ENCODE results near the gene PLCG2. TPM values are rescaled to one million over a fixed set of nuclear protein-coding genes. Genes with fewer than 3 reads are reported as not detected.
"Not testable (repeated sequence)": the region's sequence is repeated elsewhere in the genome, so short reads cannot be mapped to it uniquely, and the experiment has no call there.

The PLCG2 gene
- total RNA-seq, 2 experiments from 2014 or later, result 10.1 to 11.1 TPM

DNA sequence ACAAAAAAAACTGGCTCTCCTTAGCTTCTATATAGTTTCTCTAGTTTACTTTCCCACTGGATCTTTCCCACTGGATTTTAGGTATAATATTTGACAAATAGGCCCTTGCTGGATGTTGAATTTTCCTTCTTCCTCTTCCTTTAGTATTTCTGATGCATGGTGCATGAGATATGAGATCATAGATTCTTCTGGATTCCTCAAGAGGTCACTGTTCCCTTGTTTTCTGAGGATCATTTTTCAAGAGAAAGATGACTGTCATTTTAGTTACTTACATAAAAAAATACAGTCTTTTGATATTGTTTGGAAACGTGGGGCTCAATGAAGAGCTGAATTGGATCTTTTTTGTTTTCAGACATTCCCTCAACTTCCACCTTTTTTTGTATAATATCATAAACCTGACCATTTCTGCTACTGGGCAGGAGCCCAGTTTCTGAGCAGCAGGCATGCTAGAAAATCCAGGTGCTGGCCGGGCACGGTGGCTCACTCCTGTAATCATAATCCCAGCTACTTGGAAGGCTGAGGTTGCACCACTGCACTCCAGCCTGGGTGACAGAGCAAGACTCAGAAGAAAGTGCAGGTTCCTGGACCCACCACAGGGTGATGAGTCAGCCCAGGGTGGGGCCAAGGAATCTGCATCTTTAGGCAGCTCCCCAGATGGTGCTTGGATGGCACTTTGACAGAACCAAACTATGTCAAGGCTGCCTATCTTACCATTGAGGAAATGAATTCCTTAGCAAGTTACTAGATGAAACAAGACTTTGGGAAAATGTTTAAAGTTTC lies 161.9 kb downstream of the PLCG2 start:
- Mint-ChIP-seq H3K36me3 (ENCODE audit: low read depth) (no peaks in the 10 kb centered on the region), H3K27ac (no peak overlapping the region), H3K27me3 (ENCODE audit: low read depth) (no peaks in the 10 kb centered on the region), H3K9me3 (ENCODE audit: insufficient read depth) (no peaks in the 10 kb centered on the region), H3K4me3 (no peak overlapping the region), H3K4me1 (ENCODE audit: low read depth) (peaks cover 2% of the 10 kb centered on the region)
- POLR2A ChIA-PET, result no interaction called here
- CTCF ChIA-PET, result interaction anchor here (0.8 to 3.9 kb wide), 5 partner anchors 10 to 296 kb away, joined by 3 to 28 read pairs (median 4); no protein-coding TSS in a partner anchor
- DNase-seq (no peak), ATAC-seq (no peak)

DNA sequence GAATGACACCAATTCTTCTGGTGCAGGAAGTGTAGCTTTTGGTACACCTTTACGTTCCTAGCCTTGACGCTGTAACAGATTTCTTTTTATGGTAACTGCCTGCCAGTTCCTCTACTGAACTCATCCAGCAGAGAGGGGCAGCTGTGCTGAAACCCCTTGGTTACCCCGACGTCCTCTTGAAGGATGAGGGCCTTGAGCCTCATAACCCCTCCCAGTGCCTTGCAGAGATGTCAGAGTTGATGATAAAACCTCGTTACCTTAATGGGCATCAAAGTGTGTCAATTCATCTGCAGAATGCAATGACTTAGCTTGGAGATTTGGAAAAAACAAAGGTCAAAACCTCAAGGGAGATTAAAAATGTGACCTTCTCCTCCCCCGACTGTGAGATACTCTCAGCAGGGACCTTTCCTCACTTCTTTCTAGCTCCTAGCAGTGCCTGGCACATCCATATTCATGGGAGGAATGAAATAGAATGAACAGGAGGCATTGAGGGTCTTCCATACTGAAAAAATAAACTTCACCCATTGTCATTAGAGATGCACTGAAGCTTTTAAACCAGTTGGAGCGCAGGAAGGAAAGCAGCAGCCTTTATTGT lies 163.0 kb downstream of the PLCG2 start:
- ChIA-PET CTCF (interaction anchor here (1.6 to 3.9 kb wide), 2 partner anchors 289 to 321 kb away, joined by 5 to 28 read pairs; no protein-coding TSS in a partner anchor), POLR2A (no interaction called here)
- Mint-ChIP-seq H3K4me1 (ENCODE audit: low read depth) (peaks cover 2% of the 10 kb centered on the region), H3K4me3 (no peak overlapping the region), H3K27me3 (ENCODE audit: low read depth) (no peaks in the 10 kb centered on the region), H3K36me3 (ENCODE audit: low read depth) (no peaks in the 10 kb centered on the region), H3K27ac (no peak overlapping the region), H3K9me3 (ENCODE audit: insufficient read depth) (no peaks in the 10 kb centered on the region)
- DNase-seq (no peak), ATAC-seq (no peak)

DNA sequence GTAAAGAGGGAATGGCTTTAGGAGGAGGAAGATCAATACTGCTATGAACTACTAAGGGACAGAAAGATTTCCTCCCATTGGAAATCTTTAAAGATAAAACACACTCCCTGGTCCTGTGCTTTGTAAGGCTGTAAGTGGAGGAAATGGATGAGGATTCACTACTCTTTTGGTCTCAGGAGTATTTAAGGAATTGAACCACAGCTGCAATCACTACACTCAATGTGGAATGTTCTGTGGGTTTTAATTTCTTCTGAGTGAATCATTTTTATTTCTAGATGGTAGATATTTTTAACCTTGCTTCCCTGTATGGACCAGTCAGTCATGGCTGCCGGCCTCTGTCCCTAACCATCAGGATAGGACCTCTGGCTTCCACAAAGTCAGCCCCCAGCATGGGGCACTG lies 166.6 kb downstream of the PLCG2 start:
- no peak for DNase-seq
- H3K36me3 Mint-ChIP-seq (ENCODE audit: low read depth), result no peaks in the 10 kb centered on the region
- no peak for ATAC-seq
- CTCF ChIA-PET, result interaction anchor here (1.0 kb wide), 1 partner anchor 284 kb away, joined by 3 read pairs; no protein-coding TSS in a partner anchor
- H3K4me3 Mint-ChIP-seq, result no peak overlapping the region
- POLR2A ChIA-PET, result no interaction called here
- H3K4me1 Mint-ChIP-seq (ENCODE audit: low read depth), result peaks cover 2% of the 10 kb centered on the region
- no peaks in the 10 kb centered on the region for H3K9me3 Mint-ChIP-seq (ENCODE audit: insufficient read depth)
- no peaks in the 10 kb centered on the region for H3K27me3 Mint-ChIP-seq (ENCODE audit: low read depth)
- H3K27ac Mint-ChIP-seq, result no peak overlapping the region

DNA sequence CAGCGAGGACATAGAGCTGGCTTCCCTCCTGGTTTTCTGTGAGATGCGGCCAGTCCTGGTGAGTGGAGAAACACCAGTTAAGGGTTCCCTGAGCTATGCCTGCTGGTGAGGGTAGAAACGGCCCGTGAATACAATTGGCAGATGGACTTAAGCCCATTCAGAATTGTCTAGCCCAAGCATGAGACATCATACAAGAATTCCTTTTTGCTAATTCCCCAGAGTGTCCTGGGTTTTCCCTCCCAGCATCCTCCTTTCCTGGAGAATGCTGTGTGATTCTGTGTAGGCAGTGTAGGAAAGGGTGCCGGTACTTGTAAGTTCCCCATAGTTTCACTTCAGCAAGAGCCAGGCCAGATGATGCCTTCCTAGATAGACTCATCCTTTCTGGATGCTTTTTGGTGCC lies 167.1 kb downstream of the PLCG2 start:
- no peaks in the 10 kb centered on the region for H3K4me1 Mint-ChIP-seq (ENCODE audit: low read depth)
- no peaks in the 10 kb centered on the region for H3K27me3 Mint-ChIP-seq (ENCODE audit: low read depth)
- CTCF ChIA-PET, result interaction anchor here (1.0 kb wide), 1 partner anchor 284 kb away, joined by 3 read pairs; no protein-coding TSS in a partner anchor
- H3K9me3 Mint-ChIP-seq (ENCODE audit: insufficient read depth), result peaks cover 3% of the 10 kb centered on the region
- H3K4me3 Mint-ChIP-seq, result no peak overlapping the region
- no peak for DNase-seq
- no peak overlapping the region for H3K27ac Mint-ChIP-seq
- no peak for ATAC-seq
- POLR2A ChIA-PET, result no interaction called here
- no peaks in the 10 kb centered on the region for H3K36me3 Mint-ChIP-seq (ENCODE audit: low read depth)

DNA sequence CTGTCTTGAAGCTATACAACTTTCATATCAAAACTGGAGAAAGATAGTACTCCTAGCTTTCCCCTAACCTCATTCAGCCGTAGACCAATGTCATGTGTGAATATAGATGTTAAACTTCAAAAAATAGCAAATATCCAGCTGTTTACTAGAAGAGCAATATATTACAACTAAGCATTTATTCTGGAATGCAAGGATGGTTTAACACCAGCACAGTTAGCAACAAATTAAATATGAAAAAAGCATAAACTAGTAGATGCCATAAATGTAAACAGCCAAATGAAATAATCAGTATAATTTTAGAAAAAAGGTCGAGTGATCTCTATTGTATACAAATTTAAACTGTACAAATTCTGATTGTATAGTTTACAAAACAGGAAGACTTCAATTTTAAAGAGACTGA lies 172.5 kb downstream of the PLCG2 start:
- peaks cover 6% of the 10 kb centered on the region for H3K9me3 Mint-ChIP-seq (ENCODE audit: insufficient read depth)
- H3K27me3 Mint-ChIP-seq (ENCODE audit: low read depth), result no peaks in the 10 kb centered on the region
- DNase-seq (no peak), ATAC-seq (no peak)
- H3K27ac Mint-ChIP-seq, result no peak overlapping the region
- POLR2A ChIA-PET, result no interaction called here
- no peaks in the 10 kb centered on the region for H3K4me1 Mint-ChIP-seq (ENCODE audit: low read depth)
- no peak overlapping the region for H3K4me3 Mint-ChIP-seq
- H3K36me3 Mint-ChIP-seq (ENCODE audit: low read depth), result no peaks in the 10 kb centered on the region
- CTCF ChIA-PET, result interaction anchor here (0.7 kb wide), 1 partner anchor 10 kb away, joined by 3 read pairs; no protein-coding TSS in a partner anchor

DNA sequence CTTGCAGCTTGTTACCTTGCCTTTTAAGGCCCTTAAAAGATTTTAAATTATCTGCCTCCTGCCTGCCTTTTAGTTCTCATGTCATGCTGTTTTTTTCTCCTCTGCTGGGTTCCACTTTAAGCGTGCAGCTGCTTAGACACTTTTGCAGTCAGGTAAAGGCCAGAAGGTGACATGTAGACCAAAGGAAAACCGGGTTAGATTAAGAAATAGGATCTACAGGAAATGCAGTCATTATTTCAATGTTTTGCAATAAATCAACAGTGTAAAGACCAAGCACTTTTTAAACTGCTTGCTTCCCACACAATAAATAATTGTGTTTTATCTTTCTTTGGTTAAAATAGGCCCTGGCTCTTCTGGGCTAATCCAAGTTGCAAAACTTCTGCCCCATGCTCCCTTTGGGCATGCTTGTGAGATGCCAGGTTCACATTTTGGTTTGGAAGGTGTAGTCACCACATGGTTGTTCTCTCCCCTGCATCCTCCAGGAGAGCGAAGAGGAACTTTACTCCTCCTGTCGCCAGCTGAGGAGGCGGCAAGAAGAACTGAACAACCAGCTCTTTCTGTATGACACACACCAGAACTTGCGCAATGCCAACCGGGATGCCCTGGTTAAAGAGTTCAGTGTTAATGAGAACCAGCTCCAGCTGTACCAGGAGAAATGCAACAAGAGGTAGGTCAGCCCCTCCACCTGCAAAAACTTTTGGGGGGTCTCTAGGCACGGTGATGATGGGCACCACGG lies 177.3 kb downstream of the PLCG2 start:
- Mint-ChIP-seq H3K27ac (no peak overlapping the region), H3K4me1 (ENCODE audit: low read depth) (no peaks in the 10 kb centered on the region), H3K4me3 (no peak overlapping the region), H3K9me3 (ENCODE audit: insufficient read depth) (peaks cover 1% of the 10 kb centered on the region), H3K27me3 (ENCODE audit: low read depth) (no peaks in the 10 kb centered on the region), H3K36me3 (ENCODE audit: low read depth) (no peaks in the 10 kb centered on the region)
- POLR2A ChIA-PET, result no interaction called here
- ATAC-seq (no peak), DNase-seq (no peak)
- CTCF ChIA-PET, result no interaction called here

DNA sequence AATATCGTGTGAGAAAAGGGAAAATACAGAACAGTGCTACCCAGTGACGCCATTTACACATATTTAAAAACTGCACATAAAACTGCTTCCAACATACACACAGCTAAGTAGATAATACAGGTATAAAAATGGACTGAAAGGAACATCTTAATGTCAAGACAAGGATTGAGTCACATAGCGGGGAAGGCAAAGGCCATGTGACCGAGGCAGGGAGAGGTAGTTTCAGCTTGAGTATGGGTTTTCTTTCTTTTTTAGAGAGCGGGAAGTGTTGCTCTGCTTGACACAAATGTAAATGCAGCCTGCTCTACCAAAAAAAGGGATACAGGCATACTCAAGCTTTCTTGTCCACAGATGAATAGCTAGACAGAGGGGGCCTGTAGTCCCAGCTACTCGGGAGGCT lies 185.7 kb downstream of the PLCG2 start:
- Mint-ChIP-seq H3K27me3 (ENCODE audit: low read depth) (peaks cover 19% of the 10 kb centered on the region), H3K4me1 (ENCODE audit: low read depth) (no peaks in the 10 kb centered on the region), H3K27ac (no peak overlapping the region), H3K36me3 (ENCODE audit: low read depth) (no peaks in the 10 kb centered on the region), H3K4me3 (no peak overlapping the region), H3K9me3 (ENCODE audit: insufficient read depth) (no peaks in the 10 kb centered on the region)
- DNase-seq, result no peak
- ChIA-PET POLR2A (no interaction called here), CTCF (no interaction called here)
- no peak for ATAC-seq

DNA sequence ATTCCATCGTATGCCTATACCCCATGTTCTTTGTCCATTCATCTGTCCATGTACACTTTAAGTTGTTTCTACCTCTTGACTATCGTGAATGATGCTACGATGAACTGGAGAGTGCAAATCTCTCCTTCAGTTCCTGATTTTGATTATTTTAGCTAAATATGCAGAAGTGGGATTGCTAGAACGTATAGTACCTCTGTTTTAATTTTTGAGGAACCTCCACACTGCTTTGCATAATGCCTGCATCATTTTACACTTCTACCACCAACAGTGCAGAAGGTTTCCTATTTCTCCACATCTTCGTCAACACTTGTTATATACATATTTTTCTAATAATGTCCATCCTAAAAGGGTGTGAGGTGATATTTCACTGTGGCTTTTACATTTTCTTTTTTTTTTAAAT lies 188.3 kb downstream of the PLCG2 start:
- POLR2A ChIA-PET, result no interaction called here
- DNase-seq, result no peak
- Mint-ChIP-seq H3K4me3 (no peak overlapping the region), H3K27me3 (ENCODE audit: low read depth) (peaks cover 26% of the 10 kb centered on the region), H3K36me3 (ENCODE audit: low read depth) (no peaks in the 10 kb centered on the region), H3K9me3 (ENCODE audit: insufficient read depth) (no peaks in the 10 kb centered on the region), H3K27ac (no peak overlapping the region), H3K4me1 (ENCODE audit: low read depth) (no peaks in the 10 kb centered on the region)
- no peak for ATAC-seq
- CTCF ChIA-PET, result no interaction called here

DNA sequence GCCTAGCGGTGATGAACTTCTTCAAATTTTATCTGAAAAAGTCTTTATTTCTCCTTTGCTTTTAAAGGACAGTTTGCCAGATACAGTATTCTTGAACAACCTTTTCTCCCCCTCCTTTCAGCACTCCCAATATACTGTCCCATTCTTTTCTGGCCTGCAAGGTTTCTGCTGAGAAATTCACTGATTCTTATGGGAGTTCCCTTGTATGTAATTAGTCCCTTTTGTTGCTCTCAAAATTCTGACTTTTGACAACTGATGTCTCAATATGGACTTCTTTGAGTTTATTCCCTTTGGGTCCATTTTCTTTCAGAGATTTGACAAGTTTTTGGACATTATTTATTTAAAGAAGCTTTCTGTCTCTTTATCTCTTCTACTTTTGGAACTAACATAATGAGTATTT lies 192.8 kb downstream of the PLCG2 start:
- Mint-ChIP-seq H3K36me3 (ENCODE audit: low read depth) (no peaks in the 10 kb centered on the region), H3K4me1 (ENCODE audit: low read depth) (no peaks in the 10 kb centered on the region), H3K4me3 (no peak overlapping the region), H3K9me3 (ENCODE audit: insufficient read depth) (no peaks in the 10 kb centered on the region), H3K27me3 (ENCODE audit: low read depth) (peaks cover 23% of the 10 kb centered on the region), H3K27ac (no peak overlapping the region)
- POLR2A ChIA-PET, result no interaction called here
- CTCF ChIA-PET, result no interaction called here
- ATAC-seq (no peak), DNase-seq (no peak)

DNA sequence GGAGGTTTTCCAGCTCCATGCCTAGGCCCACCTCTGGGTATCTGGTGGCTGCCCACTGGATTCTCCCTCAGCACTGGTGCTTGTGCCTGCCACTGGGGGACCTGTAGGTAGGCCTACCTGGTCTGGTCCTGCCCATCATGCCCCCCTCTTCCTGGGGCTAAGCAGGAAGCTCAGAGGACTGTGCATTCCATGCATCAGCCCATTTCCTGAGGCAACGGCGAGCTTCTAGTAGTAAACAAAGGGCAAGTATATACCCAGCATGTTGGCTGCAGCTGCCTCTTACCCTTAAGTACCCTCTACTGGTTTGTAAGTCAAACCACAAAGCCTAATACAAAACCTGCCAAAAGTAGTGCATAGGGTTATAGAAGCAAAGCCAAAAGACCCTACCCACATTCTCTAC lies 194.6 kb downstream of the PLCG2 start:
- no peak overlapping the region for H3K27ac Mint-ChIP-seq
- DNase-seq (no peak), ATAC-seq (no peak)
- POLR2A ChIA-PET, result no interaction called here
- H3K4me3 Mint-ChIP-seq, result no peak overlapping the region
- peaks cover 14% of the 10 kb centered on the region for H3K27me3 Mint-ChIP-seq (ENCODE audit: low read depth)
- H3K36me3 Mint-ChIP-seq (ENCODE audit: low read depth), result no peaks in the 10 kb centered on the region
- H3K9me3 Mint-ChIP-seq (ENCODE audit: insufficient read depth), result no peaks in the 10 kb centered on the region
- no peaks in the 10 kb centered on the region for H3K4me1 Mint-ChIP-seq (ENCODE audit: low read depth)
- CTCF ChIA-PET, result no interaction called here

DNA sequence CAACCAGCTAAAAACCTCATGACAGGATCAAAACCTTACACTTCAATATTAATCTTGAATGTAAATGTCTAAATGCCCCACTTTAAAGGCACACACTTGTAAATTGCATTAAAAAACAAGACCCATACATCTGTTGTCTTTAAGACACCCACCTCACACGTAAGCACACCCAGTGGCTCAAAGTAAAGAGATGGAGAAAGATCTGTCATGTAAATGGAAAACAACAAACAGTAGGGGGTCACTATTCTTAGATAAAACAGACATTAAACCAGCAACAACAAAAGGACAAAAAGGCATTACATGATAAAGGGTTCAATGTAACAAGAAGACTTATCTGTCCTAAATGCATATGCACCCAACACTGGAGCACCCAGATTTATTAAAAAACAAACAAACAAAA lies 196.5 kb downstream of the PLCG2 start:
- Mint-ChIP-seq H3K4me3 (no peak overlapping the region), H3K9me3 (ENCODE audit: insufficient read depth) (no peaks in the 10 kb centered on the region), H3K27ac (no peak overlapping the region), H3K36me3 (ENCODE audit: low read depth) (no peaks in the 10 kb centered on the region), H3K4me1 (ENCODE audit: low read depth) (no peaks in the 10 kb centered on the region), H3K27me3 (ENCODE audit: low read depth) (peaks cover 9% of the 10 kb centered on the region)
- ChIA-PET CTCF (no interaction called here), POLR2A (no interaction called here)
- DNase-seq, result no peak
- ATAC-seq, result no peak

DNA sequence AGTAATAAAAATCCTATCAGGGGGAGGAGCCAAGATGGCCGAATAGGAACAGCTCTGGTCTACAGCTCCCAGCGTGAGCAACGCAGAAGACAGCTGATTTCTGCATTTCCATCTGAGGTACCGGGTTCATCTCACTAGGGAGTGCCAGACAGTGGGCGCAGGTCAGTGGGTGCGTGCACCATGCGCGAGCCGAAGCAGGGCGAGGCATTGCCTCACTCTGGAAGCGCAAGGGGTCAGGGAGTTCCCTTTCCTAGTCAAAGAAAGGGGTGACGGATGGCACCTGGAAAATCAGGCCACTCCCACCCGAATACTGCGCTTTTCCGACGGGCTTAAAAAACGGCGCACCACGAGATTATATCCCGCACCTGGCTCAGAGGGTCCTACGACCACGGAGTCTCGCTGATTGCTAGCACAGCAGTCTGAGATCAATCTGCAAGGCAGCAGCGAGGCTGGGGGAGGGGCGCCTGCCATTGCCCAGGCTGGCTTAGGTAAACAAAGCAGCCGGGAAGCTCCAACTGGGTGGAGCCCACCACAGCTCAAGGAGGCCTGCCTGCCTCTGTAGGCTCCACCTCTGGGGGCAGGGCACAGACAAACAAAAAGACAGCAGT lies 198.3 kb downstream of the PLCG2 start:
- H3K27me3 Mint-ChIP-seq (ENCODE audit: low read depth); H3K27ac Mint-ChIP-seq; H3K4me3 Mint-ChIP-seq; POLR2A ChIA-PET; H3K4me1 Mint-ChIP-seq (ENCODE audit: low read depth); H3K36me3 Mint-ChIP-seq (ENCODE audit: low read depth); H3K9me3 Mint-ChIP-seq (ENCODE audit: insufficient read depth); DNase-seq; ATAC-seq; CTCF ChIA-PET: not testable (repeated sequence)

Data from activated CD8-positive, alpha-beta T cell treated with anti-CD3 and anti-CD28 coated beads, Interleukin-2, amount 10 ng/mL, durations not matched to agents 7 days and 5 days (primary cell).